B cell (primary cell): ENCODE results near the gene STX8. TPM values are rescaled to one million over a fixed set of nuclear protein-coding genes. Genes with fewer than 3 reads are reported as not detected.

Experiments used
- ATAC-seq: fragments of 200-7000 bp; cut with Tn5 transposase; one replicate; pipeline ENCODE4 v1.10.0; 2021; ENCODE audit warnings: low read depth, mild to moderate bottlenecking, moderate number of reproducible peaks, moderate library complexity
- CTCF ChIA-PET: fragments of 350-600 bp; sonication (Branson Sonifier 250); formaldehyde crosslinking; loops from one replicate; lab custom pipeline; 2021; ENCODE audit warnings: antibody characterized with exemption, inconsistent platforms; lab: Charles Lee
- POLR2A ChIA-PET: fragments of 350-600 bp; sonication (Branson Sonifier 250); formaldehyde crosslinking; loops from one replicate; lab custom pipeline; 2021; ENCODE audit warnings: antibody characterized with exemption; lab: Charles Lee
- DNase-seq: peaks from one replicate; pipeline ENCODE4 v3.0.0; 2013
- H2AFZ ChIP-seq: 2 replicates; pipeline ENCODE4 v1.6.1; 2012; ENCODE audit warnings: mild to moderate bottlenecking, low read depth, low read length; ENCODE audit not compliant: insufficient read depth, poor library complexity, severe bottlenecking
- H3K27ac ChIP-seq, 2 donors: 1 replicate in 1 of 2; 2 replicates in 1 of 2; pipeline ENCODE4 v1.5.1; 2012 to 2013; ENCODE audit warnings: low read length in 2 of 2, mild to moderate bottlenecking in 2 of 2, moderate library complexity in 1 of 2
- H3K27me3 ChIP-seq, 4 experiments: fragments of 200-600 bp in 1 of 4; sonication (generic) in 1 of 4; replicated peaks in 1 of 4; 1 replicate in 2 of 4; 2 replicates in 2 of 4; pipeline versions ENCODE4 v1.6.1 to v1.7.0; 2013 to 2016; ENCODE audit warnings: low read length in 3 of 4, mild to moderate bottlenecking in 2 of 4, mixed read lengths in 1 of 4, moderate library complexity in 1 of 4; ENCODE audit not compliant: insufficient read depth in 4 of 4, control insufficient read depth in 3 of 4; ENCODE audit errors: control extremely low read depth in 1 of 4
- H3K36me3 ChIP-seq, 2 experiments: replicated peaks in 1 of 2; 1 replicate in 1 of 2; 2 replicates in 1 of 2; pipeline versions ENCODE4 v1.6.1 to v1.7.1; 2013; ENCODE audit warnings: low read length in 1 of 2; ENCODE audit not compliant: insufficient read depth in 2 of 2, control insufficient read depth in 1 of 2; ENCODE audit errors: control extremely low read depth in 1 of 2, extremely low read depth in 1 of 2
- H3K4me1 ChIP-seq, 2 donors: fragments of 200-600 bp in 1 of 2; sonication (generic) in 1 of 2; 1 replicate in 1 of 2; 2 replicates in 1 of 2; pipeline versions ENCODE4 v1.5.1 to v1.6.1; 2013 to 2017; ENCODE audit warnings: low read length in 2 of 2; ENCODE audit not compliant: control insufficient read depth in 2 of 2, insufficient read depth in 2 of 2
- H3K4me2 ChIP-seq: replicated peaks from 2 replicates; pipeline ENCODE3; 2012; ENCODE audit warnings: mild to moderate bottlenecking, low read depth, low read length; ENCODE audit not compliant: poor library complexity, severe bottlenecking
- H3K4me3 ChIP-seq, 5 experiments: fragments of 200-600 bp in 1 of 5; sonication (generic) in 1 of 5; 1 replicate in 3 of 5; 2 replicates in 2 of 5; pipeline versions ENCODE4 v1.5.1 to v1.7.0; 2011 to 2016; ENCODE audit warnings: low read length in 4 of 5, mild to moderate bottlenecking in 4 of 5, low read depth in 2 of 5, control low read depth in 1 of 5, moderate library complexity in 1 of 5; ENCODE audit not compliant: insufficient read depth in 1 of 5; ENCODE audit errors: control extremely low read depth in 1 of 5, extremely low read depth in 1 of 5
- H3K79me2 ChIP-seq: fragments of 200-600 bp; sonication (generic); one replicate; pipeline ENCODE4 v1.6.0; 2016; ENCODE audit warnings: low read length; ENCODE audit not compliant: control insufficient read depth, insufficient read depth
- H3K9ac ChIP-seq: fragments of 200-600 bp; sonication (generic); 2 replicates; pipeline ENCODE4 v1.6.1; 2017; ENCODE audit warnings: mild to moderate bottlenecking, low read length, moderate library complexity
- H3K9me3 ChIP-seq, 3 donors: one replicate each; pipeline versions ENCODE4 v1.6.1 to v1.7.1; 2013; ENCODE audit warnings: low read length in 2 of 3; ENCODE audit not compliant: control insufficient read depth in 2 of 3, insufficient read depth in 1 of 3; ENCODE audit errors: control extremely low read depth in 1 of 3
- H4K20me1 ChIP-seq: 2 replicates; pipeline ENCODE4 v1.6.0; 2012; ENCODE audit warnings: mild to moderate bottlenecking, low read length; ENCODE audit not compliant: insufficient read depth, control insufficient read depth, poor library complexity, severe bottlenecking
- H3K27ac Mint-ChIP-seq: one replicate; pipeline ENCODE4 v1.8.0; 2021; ENCODE audit warnings: mixed read lengths
- H3K27me3 Mint-ChIP-seq: one replicate; pipeline ENCODE4 v1.8.0; 2021; ENCODE audit warnings: mixed read lengths
- H3K4me1 Mint-ChIP-seq: one replicate; pipeline ENCODE4 v1.8.0; 2021; ENCODE audit warnings: mixed read lengths
- H3K4me3 Mint-ChIP-seq: one replicate; pipeline ENCODE4 v1.8.0; 2021; ENCODE audit warnings: mixed read lengths
- H3K9me3 Mint-ChIP-seq: one replicate; pipeline ENCODE4 v1.8.0; 2022; ENCODE audit warnings: mixed read lengths; ENCODE audit not compliant: insufficient read depth
- CTCF ChIP-seq: fragments of 200-600 bp; IDR thresholded peaks from one replicate; pipeline ENCODE4 v1.8.0; 2022; ENCODE audit warnings: antibody characterized with exemption, mild to moderate bottlenecking
- EZH2 ChIP-seq: IDR thresholded peaks from 2 replicates; pipeline ENCODE4 v1.6.1; 2012; ENCODE audit warnings: borderline replicate concordance, low read depth, mild to moderate bottlenecking, moderate library complexity, low read length; ENCODE audit not compliant: insufficient read depth, poor library complexity, severe bottlenecking
- WGBS: methylation state at CpG from one replicate; pipeline ENCODE4 v1.1.5; 2013; ENCODE audit warnings: missing lambda C conversion rate; ENCODE audit not compliant: insufficient coverage; 5-methylcytosine and 5-hydroxymethylcytosine counted together
- intact Hi-C: fragments of 100-400 bp; cut with micrococcal nuclease; formaldehyde crosslinking; loops from one replicate; pipeline ENCODE4 v1.10.0; 2022
- polyA plus RNA-seq: library from polyadenylated mRNA; depleted of rRNA; stranded (reverse); fragments of >200 nt; gene quantifications from 2 replicates; pipeline ENCODE4 v1.2.3, GENCODE V29; 2012
- total RNA-seq, 2 donors: library from RNA; stranded (reverse); fragments of 120-200 nt in 1 of 2; gene quantifications; 1 replicate in 1 of 2; 2 replicates in 1 of 2; pipeline versions ENCODE4 v1.2.3 to v1.2.4, GENCODE V29; 2013 to 2022

Gene STX8
- total and polyA plus RNA-seq, 2 donors (not counting 1 experiment from before 2014, with no cell fraction given), result 35.8 to 61.5 TPM

GRCh38 chr17:9221147-9221921 lies 354.3 kb downstream of the STX8 start:
- peaks cover 0 to 7% (median 2%) of the 10 kb centered on the region in 3 donors for H3K9me3 ChIP-seq
- H3K9me3 Mint-ChIP-seq, result peaks cover 4% of the 10 kb centered on the region
- no peaks in the 10 kb centered on the region for H3K36me3 ChIP-seq
- no peak overlapping the region for H3K4me3 ChIP-seq
- TF ChIP-seq EZH2, result no peak
- no peak for TF ChIP-seq CTCF
- no peak overlapping the region for H3K4me3 Mint-ChIP-seq
- POLR2A ChIA-PET, result no interaction called here
- no peak overlapping the region for H2AFZ ChIP-seq
- H3K27me3 ChIP-seq, result no peaks in the 10 kb centered on the region
- 97% methylated on average over 24 of the region's 25 CpGs for WGBS
- H3K4me2 ChIP-seq, result no peak overlapping the region
- ATAC-seq, result no peak
- H3K4me1 Mint-ChIP-seq, result no peaks in the 10 kb centered on the region
- intact Hi-C loops, result no loop called here
- no peak overlapping the region for H3K9ac ChIP-seq
- no peak overlapping the region for H3K27ac ChIP-seq
- no peak for DNase-seq
- CTCF ChIA-PET, result no interaction called here
- peaks cover 3% of the 10 kb centered on the region for H3K27me3 Mint-ChIP-seq
- no peaks in the 10 kb centered on the region for H3K4me1 ChIP-seq
- H4K20me1 ChIP-seq, result no peaks in the 10 kb centered on the region
- H3K27ac Mint-ChIP-seq, result no peak overlapping the region
- H3K79me2 ChIP-seq, result no peaks in the 10 kb centered on the region

GRCh38 chr17:9220398-9221146 lies 355.0 kb downstream of the STX8 start:
- POLR2A ChIA-PET, result no interaction called here
- no peaks in the 10 kb centered on the region for H3K36me3 ChIP-seq
- Mint-ChIP-seq H3K4me3 (no peak overlapping the region), H3K4me1 (no peaks in the 10 kb centered on the region), H3K9me3 (peaks cover 5% of the 10 kb centered on the region), H3K27me3 (peaks cover 3% of the 10 kb centered on the region), H3K27ac (no peak overlapping the region)
- no peak for DNase-seq
- H4K20me1 ChIP-seq, result no peaks in the 10 kb centered on the region
- no peaks in the 10 kb centered on the region for H3K4me1 ChIP-seq
- no peak overlapping the region for H3K4me2 ChIP-seq
- 91% methylated on average over 20 of the region's 23 CpGs for WGBS
- no peaks in the 10 kb centered on the region for H3K79me2 ChIP-seq
- no peak overlapping the region for H3K4me3 ChIP-seq
- H2AFZ ChIP-seq, result no peak overlapping the region
- no peaks in the 10 kb centered on the region for H3K27me3 ChIP-seq
- TF ChIP-seq EZH2, result no peak
- TF ChIP-seq CTCF, result no peak
- CTCF ChIA-PET, result no interaction called here
- H3K9ac ChIP-seq, result no peak overlapping the region
- peaks cover 0 to 14% (median 9%) of the 10 kb centered on the region in 3 donors for H3K9me3 ChIP-seq
- intact Hi-C loops, result no loop called here
- ATAC-seq, result no peak
- no peak overlapping the region for H3K27ac ChIP-seq
